ENCODE data around the gene MDH1B.

GRCh38 chr2:206801418-206802189, 36.5 kb upstream of the MDH1B start:
- TF ChIP-seq, protein P1, sequence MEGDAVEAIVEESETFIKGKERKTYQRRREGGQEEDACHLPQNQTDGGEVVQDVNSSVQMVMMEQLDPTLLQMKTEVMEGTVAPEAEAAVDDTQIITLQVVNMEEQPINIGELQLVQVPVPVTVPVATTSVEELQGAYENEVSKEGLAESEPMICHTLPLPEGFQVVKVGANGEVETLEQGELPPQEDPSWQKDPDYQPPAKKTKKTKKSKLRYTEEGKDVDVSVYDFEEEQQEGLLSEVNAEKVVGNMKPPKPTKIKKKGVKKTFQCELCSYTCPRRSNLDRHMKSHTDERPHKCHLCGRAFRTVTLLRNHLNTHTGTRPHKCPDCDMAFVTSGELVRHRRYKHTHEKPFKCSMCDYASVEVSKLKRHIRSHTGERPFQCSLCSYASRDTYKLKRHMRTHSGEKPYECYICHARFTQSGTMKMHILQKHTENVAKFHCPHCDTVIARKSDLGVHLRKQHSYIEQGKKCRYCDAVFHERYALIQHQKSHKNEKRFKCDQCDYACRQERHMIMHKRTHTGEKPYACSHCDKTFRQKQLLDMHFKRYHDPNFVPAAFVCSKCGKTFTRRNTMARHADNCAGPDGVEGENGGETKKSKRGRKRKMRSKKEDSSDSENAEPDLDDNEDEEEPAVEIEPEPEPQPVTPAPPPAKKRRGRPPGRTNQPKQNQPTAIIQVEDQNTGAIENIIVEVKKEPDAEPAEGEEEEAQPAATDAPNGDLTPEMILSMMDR (conservative IDR thresholded peaks at IDR 0.05 in 1 of 2, IDR thresholded peaks at IDR 0.05 in 1 of 2; ENCODE audit: low read depth in 1 of 2, low read length in 2 of 2) = no peak
- no peak for TF ChIP-seq EZH2 (IDR thresholded peaks at IDR 0.05; ENCODE audit: low read length, missing control alignments)

Data from fibroblast of lung (primary cell).